GM12878 (cell line): Measurements from ENCODE around the gene LDLRAD3. TPM values are rescaled to one million over a fixed set of nuclear protein-coding genes. Genes with fewer than 3 reads are reported as not detected.

Experiments used
- ATAC-seq: fragments of 200-7000 bp; cut with Tn5 transposase; 3 replicates; pipeline ENCODE4 v1.9.1; 2020; ENCODE audit warnings: mild to moderate bottlenecking, moderate library complexity
- BruUV-seq: library from RNA; stranded (reverse); fragments of 400-500 nt; replicated peaks from 2 replicates; lab custom pipeline; 2021; lab: Mats Ljungman, UMichigan
- CTCF ChIA-PET: fragments of 300-600 bp; sonication (Branson Sonifier 250); formaldehyde crosslinking; extraction: SDS; loops from one replicate; lab custom pipeline; 2021; ENCODE audit warnings: inconsistent platforms; lab: Yijun Ruan, JAX
- POLR2A ChIA-PET: fragments of 350-600 bp; formaldehyde crosslinking; extraction: SDS; loops from one replicate; lab custom pipeline; 2021; ENCODE audit warnings: inconsistent platforms; lab: Charles Lee
- RAD21 ChIA-PET: fragments of 300-600 bp; sonication (Branson Sonifier 250); formaldehyde crosslinking; loops from one replicate; lab custom pipeline; 2023; ENCODE audit warnings: antibody characterized with exemption; ENCODE audit not compliant: unreplicated experiment; lab: Charles Lee
- SMC1A ChIA-PET: fragments of 300-600 bp; sonication (Branson Sonifier 250); formaldehyde crosslinking; loops from one replicate; lab custom pipeline; 2023; ENCODE audit not compliant: unreplicated experiment, uncharacterized antibody; lab: Charles Lee
- DNase-seq: peaks from one replicate; pipeline ENCODE4 v3.0.0-alpha.2; 2011; ENCODE audit warnings: low read depth, low spot score
- FAIRE-seq: peaks from 3 replicates; lab custom pipeline; 2011; peaks lifted over from hg19 to GRCh38; lab: Jason Lieb, UNC
- H2AFZ ChIP-seq: 2 replicates; pipeline ENCODE4 v1.6.0; 2011; ENCODE audit warnings: low read depth, low read length, control low read depth; ENCODE audit not compliant: control insufficient read depth
- H3K27ac ChIP-seq: 2 replicates; pipeline ENCODE4 v1.5.1; 2011; ENCODE audit warnings: control low read depth; ENCODE audit not compliant: control insufficient read depth, insufficient read depth
- H3K27me3 ChIP-seq, 2 experiments: replicated peaks in 1 of 2; 2 replicates each; pipeline versions ENCODE4 v1.6.0 to v1.6.1; 2011; ENCODE audit warnings: low read length in 1 of 2; ENCODE audit not compliant: control insufficient read depth in 2 of 2, insufficient read depth in 2 of 2
- H3K36me3 ChIP-seq, 2 experiments: 2 replicates each; pipeline ENCODE4 v1.5.1; 2011; ENCODE audit warnings: low read length in 1 of 2; ENCODE audit not compliant: control insufficient read depth in 2 of 2, insufficient read depth in 2 of 2
- H3K4me1 ChIP-seq: 2 replicates; pipeline ENCODE4 v1.6.1; 2011; ENCODE audit warnings: mild to moderate bottlenecking, low read length, moderate library complexity, mixed read lengths; ENCODE audit not compliant: control insufficient read depth, insufficient read depth
- H3K4me2 ChIP-seq: 2 replicates; pipeline ENCODE4 v1.6.0; 2011; ENCODE audit warnings: control low read depth; ENCODE audit not compliant: control insufficient read depth, insufficient read depth
- H3K4me3 ChIP-seq: fragments of 200-600 bp; sonication (generic); 2 replicates; pipeline ENCODE4 v1.5.1; 2016
- H3K79me2 ChIP-seq: 2 replicates; pipeline ENCODE4 v1.6.0; 2011; ENCODE audit warnings: low read length; ENCODE audit not compliant: control insufficient read depth, insufficient read depth
- H3K9ac ChIP-seq: 2 replicates; pipeline ENCODE4 v1.8.0; 2011; ENCODE audit warnings: low read length, control low read depth, mixed read lengths; ENCODE audit not compliant: control insufficient read depth, insufficient read depth
- H3K9me3 ChIP-seq: replicated peaks from 3 replicates; pipeline ENCODE4 v1.5.1; 2011; ENCODE audit warnings: mild to moderate bottlenecking, low read length; ENCODE audit not compliant: control insufficient read depth, insufficient read depth
- H4K20me1 ChIP-seq: 2 replicates; pipeline ENCODE4 v1.6.0; 2011; ENCODE audit not compliant: control insufficient read depth, insufficient read depth
- CHD4 ChIP-seq: fragments of 200-600 bp; sonication (generic); IDR thresholded peaks from 2 replicates; pipeline ENCODE4 v1.6.1; 2016; ENCODE audit warnings: mild to moderate bottlenecking
- EED ChIP-seq: sonication (generic); IDR thresholded peaks from 2 replicates; pipeline ENCODE4 v1.6.1; 2016; ENCODE audit warnings: antibody characterized with exemption, low read depth
- EGR1 ChIP-seq, 2 experiments: IDR thresholded peaks; 1 replicate in 1 of 2; 2 replicates in 1 of 2; pipeline ENCODE4 v1.6.1; 2011 to 2012; ENCODE audit warnings: low read depth in 2 of 2, low read length in 2 of 2, borderline replicate concordance in 1 of 2, mild to moderate bottlenecking in 1 of 2, moderate library complexity in 1 of 2
- POLR2AphosphoS5 ChIP-seq: IDR thresholded peaks from 2 replicates; pipeline ENCODE4 v1.6.1; 2011; ENCODE audit warnings: mild to moderate bottlenecking, low read length, inconsistent platforms
- RELB ChIP-seq: fragments of 450-650 bp; IDR thresholded peaks from 2 replicates; pipeline ENCODE4 v1.6.1; 2017; ENCODE audit warnings: low read depth, mild to moderate bottlenecking, moderate library complexity
- REST ChIP-seq: IDR thresholded peaks from 2 replicates; pipeline ENCODE4 v1.6.1; 2012; ENCODE audit warnings: mild to moderate bottlenecking, low read depth, low read length
- SMC3 ChIP-seq: IDR thresholded peaks from 2 replicates; pipeline ENCODE4 v1.6.1; 2011; ENCODE audit warnings: low read length, improper control_type of control experiment, borderline replicate concordance
- WGBS: methylation state at CpG from one replicate; pipeline ENCODE4 v1.1.6; 2016; ENCODE audit warnings: low lambda C conversion rate; ENCODE audit not compliant: insufficient replicate concordance, insufficient coverage; ENCODE audit errors: missing lambda C conversion rate; 5-methylcytosine and 5-hydroxymethylcytosine counted together
- in situ Hi-C: fragments of 300-500 bp; cut with MboI; formaldehyde crosslinking; loops from 9 replicates; pipeline ENCODE4 v1.14.3; 2018; ENCODE audit warnings: mixed read lengths
- intact Hi-C: fragments of 100-400 bp; cut with micrococcal nuclease; formaldehyde crosslinking; loops from one replicate; pipeline ENCODE4 v1.14.2; 2022; ENCODE audit not compliant: unreplicated experiment
- polyA plus RNA-seq, 11 experiments: library from polyadenylated mRNA; depleted of rRNA in 4 of 11; unstranded in 6 of 11; stranded (reverse) in 5 of 11; fragments of >200 nt; fragmentation: Nextera tagmentation in 4 of 11; fragmentation: Illumina TruSeq in 1 of 11; extraction: Ambion mirVana in 4 of 11; extraction: Trizol in 1 of 11; gene quantifications; 1 replicate in 1 of 11; 2 replicates in 10 of 11; pipeline versions ENCODE4 v1.2.1 to v1.2.3, GENCODE V29; 2011 to 2016; ENCODE audit warnings: inconsistent platforms in 2 of 11, missing spikeins in 2 of 11, low read depth in 1 of 11
- total RNA-seq, 4 experiments: library from RNA; depleted of rRNA in 3 of 4; stranded (reverse); fragments of >200 nt in 3 of 4; fragmentation: Illumina TruSeq in 1 of 4; extraction: Trizol in 1 of 4; gene quantifications; 2 replicates each; pipeline versions ENCODE4 v1.2.1 to v1.2.3, GENCODE V29; 2013 to 2021
- TF ChIP-seq, protein P1 (sequence below): fragments of 150-350 bp; IDR thresholded peaks from 2 replicates; pipeline ENCODE4 v1.6.1; 2014; ENCODE audit warnings: mild to moderate bottlenecking, low read depth, low read length
- TF ChIP-seq, protein P2 (sequence below): fragments of 450-650 bp; conservative IDR thresholded peaks from 2 replicates; pipeline ENCODE4 v1.6.1; 2017; ENCODE audit warnings: mild to moderate bottlenecking, moderate library complexity

LDLRAD3 gene
- total and polyA plus RNA-seq, 10 of the 15 experiments (the other 5 are each of a cell fraction or from before 2014, with no cell fraction given), result 2.5 to 17.2 (median 10.7) TPM

DNA sequence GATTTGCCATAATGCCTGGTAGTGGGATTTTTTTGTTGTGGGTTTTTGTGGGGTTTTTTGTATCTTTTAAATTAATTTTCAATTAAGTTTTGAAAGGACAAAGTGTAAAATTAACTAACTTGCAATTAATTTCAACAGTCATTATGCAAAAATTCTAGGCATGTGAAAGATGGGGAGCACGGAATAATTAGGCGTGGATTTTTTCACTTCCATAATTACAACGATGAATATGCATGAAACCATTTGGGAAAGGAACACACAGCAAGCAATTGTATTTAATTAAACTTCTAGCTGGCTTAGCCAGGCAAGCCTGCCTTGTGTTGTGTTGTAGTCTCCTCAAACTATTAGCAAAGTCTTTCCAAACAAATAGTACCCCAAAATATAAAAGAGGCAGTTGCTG lies 257.5 kb downstream of the LDLRAD3 start (continued):
- TF ChIP-seq, protein P1, sequence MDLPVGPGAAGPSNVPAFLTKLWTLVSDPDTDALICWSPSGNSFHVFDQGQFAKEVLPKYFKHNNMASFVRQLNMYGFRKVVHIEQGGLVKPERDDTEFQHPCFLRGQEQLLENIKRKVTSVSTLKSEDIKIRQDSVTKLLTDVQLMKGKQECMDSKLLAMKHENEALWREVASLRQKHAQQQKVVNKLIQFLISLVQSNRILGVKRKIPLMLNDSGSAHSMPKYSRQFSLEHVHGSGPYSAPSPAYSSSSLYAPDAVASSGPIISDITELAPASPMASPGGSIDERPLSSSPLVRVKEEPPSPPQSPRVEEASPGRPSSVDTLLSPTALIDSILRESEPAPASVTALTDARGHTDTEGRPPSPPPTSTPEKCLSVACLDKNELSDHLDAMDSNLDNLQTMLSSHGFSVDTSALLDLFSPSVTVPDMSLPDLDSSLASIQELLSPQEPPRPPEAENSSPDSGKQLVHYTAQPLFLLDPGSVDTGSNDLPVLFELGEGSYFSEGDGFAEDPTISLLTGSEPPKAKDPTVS, result no peak
- TF ChIP-seq REST, result no peak

DNA sequence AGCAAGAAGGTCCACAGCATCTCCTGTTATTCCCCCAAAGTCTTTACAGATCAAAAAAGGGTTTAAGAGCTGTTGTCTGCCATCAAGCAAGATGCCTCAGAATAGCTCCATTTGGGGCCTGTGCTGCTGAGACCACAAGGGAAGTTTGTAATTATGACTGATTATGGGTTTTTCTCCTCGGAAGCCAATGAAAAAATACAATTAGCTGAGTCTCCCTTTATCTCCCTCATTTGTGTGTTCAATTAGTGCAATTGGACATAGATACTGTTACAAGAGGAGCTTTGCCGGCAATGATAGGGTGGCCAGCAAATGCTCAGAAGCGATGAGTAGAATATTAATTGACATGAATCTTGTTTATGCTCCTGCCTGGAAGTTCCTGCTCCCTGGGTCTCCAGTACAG lies 261.7 kb downstream of the LDLRAD3 start:
- BruUV-seq, result no TSS peak
- FAIRE-seq (no peak), DNase-seq (no peak), ATAC-seq (no peak)
- in situ Hi-C loops, result no loop called here
- 73% methylated on average over 3 of the region's 3 CpGs for WGBS
- SMC1A ChIA-PET, result interaction anchor here (0.7 to 1.3 kb wide), 2 partner anchors 27 to 164 kb away, joined by 3 to 4 read pairs; no protein-coding TSS in a partner anchor
- no peak overlapping the region for H3K4me3 ChIP-seq
- intact Hi-C loops, result no loop called here
- H3K9ac ChIP-seq, result no peak overlapping the region
- H2AFZ ChIP-seq, result no peak overlapping the region
- POLR2A ChIA-PET, result interaction anchor here (0.8 kb wide), 1 partner anchor 9 kb away, joined by 3 read pairs; no protein-coding TSS in a partner anchor
- no peak overlapping the region for H3K4me2 ChIP-seq
- no peaks in the 10 kb centered on the region for H3K79me2 ChIP-seq
- H3K27ac ChIP-seq, result no peak overlapping the region
- H3K27me3 ChIP-seq, result no peaks in the 10 kb centered on the region
- CTCF ChIA-PET, result no interaction called here
- H3K9me3 ChIP-seq, result no peaks in the 10 kb centered on the region
- no peaks in the 10 kb centered on the region for H3K36me3 ChIP-seq
- RAD21 ChIA-PET, result no interaction called here
- H3K4me1 ChIP-seq, result no peaks in the 10 kb centered on the region
- H4K20me1 ChIP-seq, result no peaks in the 10 kb centered on the region
- TF ChIP-seq, protein P2, sequence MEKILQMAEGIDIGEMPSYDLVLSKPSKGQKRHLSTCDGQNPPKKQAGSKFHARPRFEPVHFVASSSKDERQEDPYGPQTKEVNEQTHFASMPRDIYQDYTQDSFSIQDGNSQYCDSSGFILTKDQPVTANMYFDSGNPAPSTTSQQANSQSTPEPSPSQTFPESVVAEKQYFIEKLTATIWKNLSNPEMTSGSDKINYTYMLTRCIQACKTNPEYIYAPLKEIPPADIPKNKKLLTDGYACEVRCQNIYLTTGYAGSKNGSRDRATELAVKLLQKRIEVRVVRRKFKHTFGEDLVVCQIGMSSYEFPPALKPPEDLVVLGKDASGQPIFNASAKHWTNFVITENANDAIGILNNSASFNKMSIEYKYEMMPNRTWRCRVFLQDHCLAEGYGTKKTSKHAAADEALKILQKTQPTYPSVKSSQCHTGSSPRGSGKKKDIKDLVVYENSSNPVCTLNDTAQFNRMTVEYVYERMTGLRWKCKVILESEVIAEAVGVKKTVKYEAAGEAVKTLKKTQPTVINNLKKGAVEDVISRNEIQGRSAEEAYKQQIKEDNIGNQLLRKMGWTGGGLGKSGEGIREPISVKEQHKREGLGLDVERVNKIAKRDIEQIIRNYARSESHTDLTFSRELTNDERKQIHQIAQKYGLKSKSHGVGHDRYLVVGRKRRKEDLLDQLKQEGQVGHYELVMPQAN, result no peak
- no peak for TF ChIP-seq EED
- no peak for TF ChIP-seq POLR2AphosphoS5
- TF ChIP-seq CHD4, result no peak
- TF ChIP-seq RELB, result no peak
- no peak for TF ChIP-seq REST
- TF ChIP-seq SMC3, result no peak
- no peak for TF ChIP-seq EGR1 (IDR thresholded peaks at IDR 0.05; ENCODE audit: borderline replicate concordance in 1 of 2, low read depth in 2 of 2, low read length in 2 of 2)
